Glutamatergic neuron (in vitro differentiated cells): Measurements from ENCODE around the gene MFSD11. TPM values are rescaled to one million over a fixed set of nuclear protein-coding genes. Genes with fewer than 3 reads are reported as not detected.

Source experiments
- DNase-seq: peaks from one replicate; pipeline ENCODE4 v3.0.0; 2022
- H3K27ac Mint-ChIP-seq: one replicate; pipeline ENCODE4 v1.8.0; 2020; ENCODE audit warnings: mild to moderate bottlenecking, mixed read lengths, inconsistent platforms; ENCODE audit not compliant: unreplicated experiment
- H3K27me3 Mint-ChIP-seq: one replicate; pipeline ENCODE4 v1.8.0; 2020; ENCODE audit warnings: mild to moderate bottlenecking, moderate library complexity, mixed read lengths, inconsistent platforms; ENCODE audit not compliant: unreplicated experiment
- H3K36me3 Mint-ChIP-seq: one replicate; pipeline ENCODE4 v1.8.0; 2020; ENCODE audit warnings: mild to moderate bottlenecking, mixed read lengths, inconsistent platforms; ENCODE audit not compliant: unreplicated experiment
- H3K4me1 Mint-ChIP-seq: one replicate; pipeline ENCODE4 v1.8.0; 2020; ENCODE audit warnings: mild to moderate bottlenecking, low read depth, mixed read lengths, inconsistent platforms; ENCODE audit not compliant: unreplicated experiment
- H3K4me3 Mint-ChIP-seq: one replicate; pipeline ENCODE4 v1.8.0; 2020; ENCODE audit warnings: mild to moderate bottlenecking, mixed read lengths, inconsistent platforms; ENCODE audit not compliant: unreplicated experiment
- H3K9me3 Mint-ChIP-seq: one replicate; pipeline ENCODE4 v1.8.0; 2020; ENCODE audit warnings: mild to moderate bottlenecking, moderate library complexity, mixed read lengths, inconsistent platforms; ENCODE audit not compliant: unreplicated experiment
- total RNA-seq: library from RNA; stranded (reverse); fragmentation: NEBNext Ultra II Directional; extraction: Animal tissue kit (Norgen Biotek cat#: 25700); gene quantifications from one replicate; pipeline ENCODE4 v1.2.1, GENCODE V29; 2021; ENCODE audit not compliant: unreplicated experiment
- TF ChIP-seq, protein P1 (sequence below): fragments of 200-600 bp; sonication (generic); IDR thresholded peaks from one replicate; pipeline ENCODE4 v1.5.0; 2021; ENCODE audit not compliant: partially characterized antibody, unreplicated experiment

Gene MFSD11
- total RNA-seq, 1 donor from 2014 or later, result 33.7 TPM

GRCh38 chr17:76751416-76751993 is 13.6 kb downstream of the MFSD11 start:
- Mint-ChIP-seq H3K27me3 (no peaks in the 10 kb centered on the region), H3K27ac (no peak overlapping the region), H3K36me3 (peaks cover 3% of the 10 kb centered on the region), H3K4me3 (no peak overlapping the region), H3K4me1 (no peaks in the 10 kb centered on the region), H3K9me3 (no peaks in the 10 kb centered on the region)
- TF ChIP-seq, protein P1, sequence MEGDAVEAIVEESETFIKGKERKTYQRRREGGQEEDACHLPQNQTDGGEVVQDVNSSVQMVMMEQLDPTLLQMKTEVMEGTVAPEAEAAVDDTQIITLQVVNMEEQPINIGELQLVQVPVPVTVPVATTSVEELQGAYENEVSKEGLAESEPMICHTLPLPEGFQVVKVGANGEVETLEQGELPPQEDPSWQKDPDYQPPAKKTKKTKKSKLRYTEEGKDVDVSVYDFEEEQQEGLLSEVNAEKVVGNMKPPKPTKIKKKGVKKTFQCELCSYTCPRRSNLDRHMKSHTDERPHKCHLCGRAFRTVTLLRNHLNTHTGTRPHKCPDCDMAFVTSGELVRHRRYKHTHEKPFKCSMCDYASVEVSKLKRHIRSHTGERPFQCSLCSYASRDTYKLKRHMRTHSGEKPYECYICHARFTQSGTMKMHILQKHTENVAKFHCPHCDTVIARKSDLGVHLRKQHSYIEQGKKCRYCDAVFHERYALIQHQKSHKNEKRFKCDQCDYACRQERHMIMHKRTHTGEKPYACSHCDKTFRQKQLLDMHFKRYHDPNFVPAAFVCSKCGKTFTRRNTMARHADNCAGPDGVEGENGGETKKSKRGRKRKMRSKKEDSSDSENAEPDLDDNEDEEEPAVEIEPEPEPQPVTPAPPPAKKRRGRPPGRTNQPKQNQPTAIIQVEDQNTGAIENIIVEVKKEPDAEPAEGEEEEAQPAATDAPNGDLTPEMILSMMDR, result no peak
- no peak for DNase-seq

DNA sequence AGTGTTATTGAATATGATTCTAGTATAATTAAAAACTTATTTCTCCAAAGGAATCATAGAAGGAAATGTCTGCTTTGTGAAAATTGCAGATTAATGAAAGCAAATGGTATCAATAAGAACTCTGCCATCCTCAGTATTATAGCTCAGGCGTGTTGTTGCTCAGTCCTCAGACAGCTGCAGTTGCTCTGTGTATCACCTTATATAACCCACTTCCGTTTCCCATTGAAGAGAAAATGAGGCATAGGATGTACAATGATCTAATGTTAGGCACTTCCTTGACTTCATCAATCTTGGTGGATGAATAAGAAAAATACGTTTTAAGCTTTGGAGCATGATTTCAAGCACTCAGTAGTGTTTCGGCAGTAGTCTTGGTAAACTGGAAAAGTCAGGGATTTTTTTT is 14.1 kb downstream of the MFSD11 start:
- TF ChIP-seq, protein P1, result no peak
- Mint-ChIP-seq H3K9me3 (no peaks in the 10 kb centered on the region), H3K27ac (no peak overlapping the region), H3K4me3 (no peak overlapping the region), H3K36me3 (no peaks in the 10 kb centered on the region), H3K4me1 (no peaks in the 10 kb centered on the region), H3K27me3 (no peaks in the 10 kb centered on the region)
- DNase-seq, result no peak

DNA sequence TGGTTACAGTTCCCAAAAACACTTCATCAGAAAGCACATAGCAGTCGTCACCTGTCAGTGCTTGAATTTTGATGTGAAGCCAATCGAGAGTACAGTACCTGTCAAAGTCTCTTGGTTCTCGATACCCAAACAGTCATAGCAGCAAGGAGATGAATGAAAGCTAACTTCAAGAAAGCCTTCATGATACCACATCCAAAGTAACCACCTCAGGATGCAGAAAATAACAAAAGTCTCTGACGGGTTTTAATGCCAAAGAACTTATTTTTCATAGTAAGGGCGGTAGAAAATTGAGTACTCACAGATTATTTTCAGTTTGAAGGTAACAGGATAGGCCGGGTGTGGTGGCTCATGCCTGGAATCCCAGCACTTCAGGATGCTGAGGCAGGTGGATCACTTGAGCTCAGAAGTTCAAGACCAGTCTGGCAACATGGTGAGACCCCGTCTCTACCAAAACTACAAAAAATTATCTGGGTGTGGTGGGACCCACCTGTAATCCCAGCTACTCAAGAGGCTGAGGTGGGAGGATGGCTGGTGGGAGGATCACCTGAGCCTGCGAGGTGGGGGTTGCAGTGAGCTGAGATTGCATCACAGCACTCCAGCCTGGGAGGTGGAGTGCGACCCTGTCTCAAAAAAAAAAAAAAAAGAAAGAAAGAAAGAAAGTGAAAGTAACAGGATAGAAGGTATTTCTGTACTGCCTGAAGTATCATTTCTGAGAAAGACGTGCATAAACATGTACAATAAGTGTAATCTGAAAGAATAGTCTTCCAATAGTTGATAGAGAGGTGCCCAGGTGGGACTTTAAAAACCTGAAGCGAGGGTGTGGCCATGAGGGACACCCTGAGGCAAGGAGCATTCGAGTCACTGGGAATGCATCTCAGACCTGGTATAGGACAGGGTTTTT is 15.4 kb downstream of the MFSD11 start:
- H3K9me3 Mint-ChIP-seq, result no peaks in the 10 kb centered on the region
- H3K4me1 Mint-ChIP-seq, result no peaks in the 10 kb centered on the region
- no peak for DNase-seq
- no peak overlapping the region for H3K4me3 Mint-ChIP-seq
- no peak overlapping the region for H3K27ac Mint-ChIP-seq
- no peaks in the 10 kb centered on the region for H3K27me3 Mint-ChIP-seq
- no peaks in the 10 kb centered on the region for H3K36me3 Mint-ChIP-seq
- TF ChIP-seq, protein P1, result no peak

DNA sequence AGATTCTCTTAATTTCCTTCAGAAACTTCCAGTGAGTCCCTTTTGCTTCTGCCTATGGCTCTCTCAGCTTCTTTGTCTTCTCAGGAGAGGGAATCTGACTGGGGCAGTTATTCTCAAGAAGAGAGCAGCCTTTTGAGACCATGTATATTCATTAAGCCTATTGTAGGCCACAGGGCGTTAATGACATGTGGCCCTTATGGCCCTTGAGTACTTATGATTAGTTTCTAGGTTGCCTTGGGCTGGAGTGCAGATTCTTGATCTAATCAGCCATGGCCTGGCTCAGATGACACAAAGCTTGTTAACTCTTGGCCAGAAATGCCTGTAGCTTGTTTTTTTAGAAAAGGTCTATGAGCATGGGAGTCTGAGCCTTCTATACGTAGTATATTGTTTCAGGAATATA is 17.4 kb downstream of the MFSD11 start:
- no peaks in the 10 kb centered on the region for H3K27me3 Mint-ChIP-seq
- H3K27ac Mint-ChIP-seq, result no peak overlapping the region
- TF ChIP-seq, protein P1, result no peak
- no peaks in the 10 kb centered on the region for H3K4me1 Mint-ChIP-seq
- H3K36me3 Mint-ChIP-seq, result no peaks in the 10 kb centered on the region
- DNase-seq, result no peak
- H3K4me3 Mint-ChIP-seq, result no peak overlapping the region
- no peaks in the 10 kb centered on the region for H3K9me3 Mint-ChIP-seq

DNA sequence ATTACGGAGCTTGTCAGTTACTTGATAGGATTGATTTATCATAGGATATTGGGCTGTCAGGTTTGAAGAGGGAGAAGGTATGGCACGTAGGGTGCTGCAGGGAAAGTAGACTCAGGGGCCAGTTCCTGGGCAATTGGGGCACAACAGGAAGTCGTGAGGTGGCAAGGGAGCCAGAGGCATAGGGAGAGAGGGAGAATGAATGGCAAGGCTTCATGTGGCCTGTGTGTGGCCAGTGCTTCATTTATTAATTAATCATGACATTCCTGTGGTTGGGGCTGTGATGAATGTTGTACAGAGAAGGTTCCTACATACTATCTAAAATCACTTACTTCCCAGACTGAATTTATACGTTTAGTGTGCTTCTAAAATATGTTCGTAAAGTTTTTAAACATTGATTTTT is 19.3 kb downstream of the MFSD11 start:
- DNase-seq, result no peak
- H3K27me3 Mint-ChIP-seq, result no peaks in the 10 kb centered on the region
- TF ChIP-seq, protein P1, result no peak
- no peaks in the 10 kb centered on the region for H3K9me3 Mint-ChIP-seq
- no peak overlapping the region for H3K4me3 Mint-ChIP-seq
- H3K27ac Mint-ChIP-seq, result no peak overlapping the region
- H3K4me1 Mint-ChIP-seq, result no peaks in the 10 kb centered on the region
- no peaks in the 10 kb centered on the region for H3K36me3 Mint-ChIP-seq
